ENCODE measurements around the gene KCNQ1.

- TF ChIP-seq, protein P1, sequence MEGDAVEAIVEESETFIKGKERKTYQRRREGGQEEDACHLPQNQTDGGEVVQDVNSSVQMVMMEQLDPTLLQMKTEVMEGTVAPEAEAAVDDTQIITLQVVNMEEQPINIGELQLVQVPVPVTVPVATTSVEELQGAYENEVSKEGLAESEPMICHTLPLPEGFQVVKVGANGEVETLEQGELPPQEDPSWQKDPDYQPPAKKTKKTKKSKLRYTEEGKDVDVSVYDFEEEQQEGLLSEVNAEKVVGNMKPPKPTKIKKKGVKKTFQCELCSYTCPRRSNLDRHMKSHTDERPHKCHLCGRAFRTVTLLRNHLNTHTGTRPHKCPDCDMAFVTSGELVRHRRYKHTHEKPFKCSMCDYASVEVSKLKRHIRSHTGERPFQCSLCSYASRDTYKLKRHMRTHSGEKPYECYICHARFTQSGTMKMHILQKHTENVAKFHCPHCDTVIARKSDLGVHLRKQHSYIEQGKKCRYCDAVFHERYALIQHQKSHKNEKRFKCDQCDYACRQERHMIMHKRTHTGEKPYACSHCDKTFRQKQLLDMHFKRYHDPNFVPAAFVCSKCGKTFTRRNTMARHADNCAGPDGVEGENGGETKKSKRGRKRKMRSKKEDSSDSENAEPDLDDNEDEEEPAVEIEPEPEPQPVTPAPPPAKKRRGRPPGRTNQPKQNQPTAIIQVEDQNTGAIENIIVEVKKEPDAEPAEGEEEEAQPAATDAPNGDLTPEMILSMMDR (IDR thresholded peaks at IDR 0.05), result no peak
- TF ChIP-seq POLR2A (IDR thresholded peaks at IDR 0.05) (no peak), POLR2AphosphoS5 (IDR thresholded peaks at IDR 0.05) (no peak)
These were observed 208.4 kb downstream of the KCNQ1 start for GRCh38 chr11:2653198-2653551.
